GM19099 (cell line): ENCODE results near the gene ACBD4.

Source experiments
- POLR2A ChIP-seq: IDR thresholded peaks from 3 replicates; pipeline ENCODE4 v1.6.1; 2011; ENCODE audit warnings: low read depth; ENCODE audit not compliant: insufficient read length; ENCODE audit errors: extremely low read depth

Gene ACBD4

GRCh38 chr17:45098869-45099616, 36.4 kb upstream of the ACBD4 start:
- no peak for TF ChIP-seq POLR2A

- TF ChIP-seq POLR2A: no peak
Measured at GRCh38 chr17:45101546-45101882, 34.0 kb upstream of the ACBD4 start.

- no peak for TF ChIP-seq POLR2A
Measured at GRCh38 chr17:45101883-45102811, 33.3 kb upstream of the ACBD4 start.

- no peak for TF ChIP-seq POLR2A
Measured at GRCh38 chr17:45102856-45103255, 32.6 kb upstream of the ACBD4 start.

- TF ChIP-seq POLR2A: no peak
Measured at GRCh38 chr17:45103269-45103795, 32.2 kb upstream of the ACBD4 start.

GRCh38 chr17:45104029-45104428, 31.5 kb upstream of the ACBD4 start:
- TF ChIP-seq POLR2A: no peak

GRCh38 chr17:45104497-45104896, 31.0 kb upstream of the ACBD4 start:
- TF ChIP-seq POLR2A: no peak

- no peak for TF ChIP-seq POLR2A
Measured at GRCh38 chr17:45104907-45105624, 30.4 kb upstream of the ACBD4 start.

GRCh38 chr17:45106096-45106495, 29.4 kb upstream of the ACBD4 start:
- no peak for TF ChIP-seq POLR2A

- no peak for TF ChIP-seq POLR2A
Measured at GRCh38 chr17:45106582-45106981, 28.9 kb upstream of the ACBD4 start.

GRCh38 chr17:45107293-45108010, 28.0 kb upstream of the ACBD4 start:
- no peak for TF ChIP-seq POLR2A

GRCh38 chr17:45108051-45108450, 27.4 kb upstream of the ACBD4 start:
- TF ChIP-seq POLR2A: no peak

- TF ChIP-seq POLR2A: no peak
Measured at GRCh38 chr17:45108595-45109521, 26.6 kb upstream of the ACBD4 start.
